HG03095 (cell line): ENCODE data around the gene HCFC1R1.

Experiments
- ATAC-seq: cut with Tn5 transposase; IDR thresholded peaks from one replicate; pipeline ENCODE4 v1.9.1; 2021; ENCODE audit warnings: moderate library complexity; ENCODE audit not compliant: unreplicated experiment

Gene HCFC1R1

GRCh38 chr16:3003582-3004270, 20.0 kb downstream of the HCFC1R1 start:
- ATAC-seq: peak; percentile 92

- no peak for ATAC-seq
Observed at GRCh38 chr16:3001316-3001715, 22.4 kb downstream of the HCFC1R1 start.

- no peak for ATAC-seq
Observed at GRCh38 chr16:3000540-3000939, 23.2 kb downstream of the HCFC1R1 start.

- no peak for ATAC-seq
Observed at GRCh38 chr16:2999929-3000328, 23.8 kb downstream of the HCFC1R1 start.

- ATAC-seq: no peak
Observed at GRCh38 chr16:2996298-2996697, 27.4 kb downstream of the HCFC1R1 start.

- ATAC-seq: no peak
Observed at GRCh38 chr16:2992383-2993081, 31.2 kb downstream of the HCFC1R1 start.

GRCh38 chr16:2991566-2992261, 32.0 kb downstream of the HCFC1R1 start:
- ATAC-seq: no peak

- ATAC-seq: no peak
Observed at GRCh38 chr16:2990891-2991290, 32.9 kb downstream of the HCFC1R1 start.

GRCh38 chr16:2988590-2989099, 35.1 kb downstream of the HCFC1R1 start:
- ATAC-seq: no peak

GRCh38 chr16:2987833-2988232, 35.9 kb downstream of the HCFC1R1 start:
- no peak for ATAC-seq

- ATAC-seq: no peak
Observed at GRCh38 chr16:2987286-2987685, 36.5 kb downstream of the HCFC1R1 start.

- ATAC-seq: no peak
Observed at GRCh38 chr16:2986623-2987188, 37.0 kb downstream of the HCFC1R1 start.

GRCh38 chr16:2985893-2986355, 37.8 kb downstream of the HCFC1R1 start:
- ATAC-seq: no peak

- no peak for ATAC-seq
Observed at GRCh38 chr16:2985462-2985861, 38.3 kb downstream of the HCFC1R1 start.

GRCh38 chr16:2983706-2984136, 40.0 kb downstream of the HCFC1R1 start:
- no peak for ATAC-seq

GRCh38 chr16:2982402-2982801, 41.3 kb downstream of the HCFC1R1 start:
- no peak for ATAC-seq

GRCh38 chr16:2981899-2982250, 41.9 kb downstream of the HCFC1R1 start:
- no peak for ATAC-seq

- ATAC-seq: no peak
Observed at GRCh38 chr16:2981177-2981898, 42.4 kb downstream of the HCFC1R1 start.

- ATAC-seq: peak; percentile 52
Observed at GRCh38 chr16:2980227-2981176, 43.2 kb downstream of the HCFC1R1 start, which contains the start of gene PKMYT1. TSS of gene PKMYT1 (minus strand) at chr16:2980446. CDS start at chr16:2979657, 789 bp downstream.
